Esophagus muscularis mucosa (tissue), 4 donors: Measurements from ENCODE around the gene FBXO34. TPM values are rescaled to one million over a fixed set of nuclear protein-coding genes. Genes with fewer than 3 reads are reported as not detected.
"Not testable (repeated sequence)": the region's sequence is repeated elsewhere in the genome, so short reads cannot be mapped to it uniquely, and the experiment has no call there.

Experiments used
- DNase-seq: peaks from one replicate; pipeline ENCODE4 v3.0.0-alpha.2; 2017; ENCODE audit errors: extremely low spot score
- H3K27ac ChIP-seq, 4 donors: fragments of 200-600 bp; sonication (generic); replicated peaks in 1 of 4; 1 replicate in 3 of 4; 2 replicates in 1 of 4; pipeline ENCODE4 v1.5.1; 2016 to 2019; ENCODE audit warnings: mild to moderate bottlenecking in 1 of 4
- H3K27me3 ChIP-seq, 4 donors: fragments of 200-600 bp; sonication (generic); one replicate each; pipeline versions ENCODE4 v1.5.1 to v1.6.0; 2016 to 2019
- H3K36me3 ChIP-seq, 4 donors: fragments of 200-600 bp; sonication (generic); one replicate each; pipeline ENCODE4 v1.5.1; 2016 to 2019
- H3K4me1 ChIP-seq, 4 donors: fragments of 200-600 bp; sonication (generic); one replicate each; pipeline ENCODE4 v1.5.1; 2016 to 2019
- H3K4me3 ChIP-seq, 4 donors: fragments of 200-600 bp; sonication (generic); 1 replicate in 2 of 4; 2 replicates in 2 of 4; pipeline ENCODE4 v1.5.1; 2016 to 2019; ENCODE audit warnings: mild to moderate bottlenecking in 4 of 4, moderate library complexity in 1 of 4
- H3K9me3 ChIP-seq, 4 donors: fragments of 200-600 bp; sonication (generic); 1 replicate in 3 of 4; 2 replicates in 1 of 4; pipeline ENCODE4 v1.5.1; 2016 to 2019
- CTCF ChIP-seq, 3 experiments: fragments of 200-600 bp in 2 of 3; fragments of 450-650 bp in 1 of 3; sonication (generic) in 2 of 3; IDR thresholded peaks; one replicate each; pipeline ENCODE4 v1.5.1; 2017 to 2019; ENCODE audit warnings: antibody characterized with exemption in 3 of 3, mild to moderate bottlenecking in 2 of 3, moderate library complexity in 1 of 3
- EP300 ChIP-seq: sonication (generic); formaldehyde crosslinking; IDR thresholded peaks from one replicate; pipeline ENCODE4 v1.6.1; 2017; ENCODE audit warnings: antibody characterized with exemption
- POLR2A ChIP-seq: fragments of 450-650 bp; IDR thresholded peaks from one replicate; pipeline ENCODE4 v1.6.1; 2017; ENCODE audit warnings: antibody characterized with exemption, moderate library complexity, mild to moderate bottlenecking, low read depth
- POLR2AphosphoS5 ChIP-seq, 2 donors: sonication (generic); formaldehyde crosslinking; IDR thresholded peaks; one replicate each; pipeline ENCODE4 v1.6.1; 2017; ENCODE audit warnings: antibody characterized with exemption in 2 of 2
- WGBS: methylation state at CpG from one replicate; pipeline ENCODE4 v1.1.5; 2018; 5-methylcytosine and 5-hydroxymethylcytosine counted together
- intact Hi-C: fragments of 100-400 bp; cut with DNase I; formaldehyde crosslinking; loops from one replicate; pipeline ENCODE4 v1.15.1; 2023
- total RNA-seq, 4 donors: library from RNA; depleted of rRNA; stranded (reverse); fragments of >200 nt; gene quantifications; one replicate each; pipeline versions ENCODE4 v1.1.0 to v1.2.1, GENCODE V29; 2016

FBXO34 gene
- total RNA-seq, 4 donors from 2014 or later = 16.2 to 22.0 (median 20.4) TPM

- no peaks in the 10 kb centered on the region for H3K27me3 ChIP-seq
- intact Hi-C loops = no loop called here
- WGBS = 91% methylated on average over 3 of the region's 3 CpGs
- H3K4me3 ChIP-seq = no peak overlapping the region
- H3K27ac ChIP-seq = no peak overlapping the region
- DNase-seq = peak; percentile 31
- H3K36me3 ChIP-seq = no peaks in the 10 kb centered on the region
- H3K4me1 ChIP-seq = peaks cover 17 to 26% (median 17%) of the 10 kb centered on the region in 4 donors
- no peaks in the 10 kb centered on the region for H3K9me3 ChIP-seq
- TF ChIP-seq CTCF (IDR thresholded peaks at IDR 0.05) (no peak), POLR2AphosphoS5 (IDR thresholded peaks at IDR 0.05) (no peak), POLR2A (no peak), EP300 (no peak)
These were observed 69.3 kb downstream of the FBXO34 start for GRCh38 chr14:55340482-55340881.

- no peak overlapping the region for H3K27ac ChIP-seq
- H3K4me3 ChIP-seq = no peak overlapping the region
- no peaks in the 10 kb centered on the region for H3K27me3 ChIP-seq
- DNase-seq = no peak
- no peaks in the 10 kb centered on the region for H3K9me3 ChIP-seq
- intact Hi-C loops = no loop called here
- H3K36me3 ChIP-seq = no peaks in the 10 kb centered on the region
- H3K4me1 ChIP-seq = peaks cover 14 to 22% (median 19%) of the 10 kb centered on the region in 4 donors
- WGBS = 78% methylated on average over 2 of the region's 2 CpGs
- no peak for TF ChIP-seq EP300
These were observed 70.6 kb downstream of the FBXO34 start for GRCh38 chr14:55341781-55342180.

- intact Hi-C loops, DNase-seq, H3K27ac ChIP-seq, H3K4me3 ChIP-seq, H3K36me3 ChIP-seq, H3K27me3 ChIP-seq, H3K9me3 ChIP-seq: not testable (repeated sequence)
- peaks cover 17 to 22% (median 22%) of the 10 kb centered on the region in 4 donors for H3K4me1 ChIP-seq
- 90% methylated on average over 6 of the region's 6 CpGs for WGBS
These were observed 73.5 kb downstream of the FBXO34 start for GRCh38 chr14:55344582-55345163.

GRCh38 chr14:55347040-55347439 lies 75.8 kb downstream of the FBXO34 start:
- DNase-seq = no peak
- no peaks in the 10 kb centered on the region for H3K9me3 ChIP-seq
- H3K4me1 ChIP-seq = peaks cover 6 to 12% (median 7%) of the 10 kb centered on the region in 4 donors
- H3K27ac ChIP-seq = no peak overlapping the region
- peaks cover 8 to 18% (median 18%) of the 10 kb centered on the region in 4 donors for H3K36me3 ChIP-seq
- no peak overlapping the region for H3K4me3 ChIP-seq
- no peaks in the 10 kb centered on the region for H3K27me3 ChIP-seq
- 97% methylated on average over 1 of the region's 1 CpG for WGBS
- no peak for TF ChIP-seq POLR2AphosphoS5 (IDR thresholded peaks at IDR 0.05)
- TF ChIP-seq EP300 = no peak
- TF ChIP-seq POLR2A = no peak
- no peak for TF ChIP-seq CTCF (IDR thresholded peaks at IDR 0.05)
- intact Hi-C loops = no loop called here

GRCh38 chr14:55347748-55348147 lies 76.5 kb downstream of the FBXO34 start:
- DNase-seq = no peak
- H3K27me3 ChIP-seq = no peaks in the 10 kb centered on the region
- 89% methylated on average over 3 of the region's 3 CpGs for WGBS
- no peaks in the 10 kb centered on the region for H3K9me3 ChIP-seq
- no peak overlapping the region for H3K27ac ChIP-seq
- peaks cover 6 to 12% (median 7%) of the 10 kb centered on the region in 4 donors for H3K4me1 ChIP-seq
- H3K36me3 ChIP-seq = peaks cover 8 to 26% (median 25%) of the 10 kb centered on the region in 4 donors
- intact Hi-C loops = no loop called here
- no peak overlapping the region for H3K4me3 ChIP-seq
- TF ChIP-seq CTCF (IDR thresholded peaks at IDR 0.05) (no peak), POLR2A (no peak), EP300 (no peak), POLR2AphosphoS5 (IDR thresholded peaks at IDR 0.05) (no peak)
